Breast epithelium (tissue), 3 donors: ENCODE measurements around the gene RPL35A.

Source experiments
- CTCF ChIP-seq, 3 donors: fragments of 450-650 bp; IDR thresholded peaks; one replicate each; pipeline ENCODE4 v1.5.1; 2016 to 2017; ENCODE audit warnings: antibody characterized with exemption in 3 of 3, mild to moderate bottlenecking in 3 of 3, moderate library complexity in 3 of 3
- POLR2A ChIP-seq: fragments of 450-650 bp; IDR thresholded peaks from one replicate; pipeline ENCODE4 v1.6.1; 2016; ENCODE audit warnings: antibody characterized with exemption, mild to moderate bottlenecking, moderate library complexity

- TF ChIP-seq POLR2A, result no peak
- no peak for TF ChIP-seq CTCF (IDR thresholded peaks at IDR 0.05)
Observed at GRCh38 chr3:197953325-197953724, 3.3 kb downstream of the RPL35A start.
